ENCODE measurements around the gene NEGR1. TPM values are rescaled to one million over a fixed set of nuclear protein-coding genes. Genes with fewer than 3 reads are reported as not detected.

NEGR1 gene
- not detected for total RNA-seq

- H3K36me3 Mint-ChIP-seq = peaks cover 0 to 14% of the 10 kb centered on the region in 2 donors
- no peaks in the 10 kb centered on the region for H3K9me3 Mint-ChIP-seq
- DNase-seq (ENCODE audit: low spot score in 2 of 2) (peak in 1 of 2 donors; percentile 61), ATAC-seq (peak; percentile 45 to 53)
- H3K27ac Mint-ChIP-seq = no peak within 1 kb of the TSS
These were observed at the start of gene NEGR1 for GRCh38 chr1:72282271-72283021. TSS of gene NEGR1 (minus strand) at chr1:72282539.

- H3K9me3 Mint-ChIP-seq = no peaks in the 10 kb centered on the region
- ATAC-seq = no peak
- H3K36me3 Mint-ChIP-seq = no peaks in the 10 kb centered on the region
- no peak for DNase-seq (ENCODE audit: low spot score in 2 of 2)
- H3K27ac Mint-ChIP-seq = no peak overlapping the region
These were observed 44.2 kb upstream of the NEGR1 start for GRCh38 chr1:72326494-72326893.

GRCh38 chr1:72324451-72324850 is 42.1 kb upstream of the NEGR1 start:
- Mint-ChIP-seq H3K9me3 (no peaks in the 10 kb centered on the region), H3K36me3 (no peaks in the 10 kb centered on the region), H3K27ac (no peak overlapping the region)
- DNase-seq (ENCODE audit: low spot score in 2 of 2) (no peak), ATAC-seq (no peak)

DNA sequence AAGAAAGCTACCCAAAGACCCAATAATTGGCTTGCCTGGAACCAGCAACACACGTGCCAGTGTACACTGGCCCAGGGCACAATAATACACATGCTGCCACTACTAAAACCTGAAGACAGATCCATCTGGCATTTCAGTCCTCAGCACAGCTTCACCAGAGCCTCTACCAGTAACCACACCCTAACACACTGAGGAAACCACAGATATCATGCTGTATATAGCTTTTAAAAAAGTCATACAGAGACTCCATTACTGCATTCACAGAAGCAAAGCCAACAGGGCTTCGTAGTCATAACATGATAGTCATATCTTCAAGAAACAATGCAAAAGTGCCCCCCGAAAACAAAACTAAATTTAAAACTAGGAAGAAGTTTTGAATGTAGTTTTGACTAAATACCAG is 40.6 kb upstream of the NEGR1 start:
- Mint-ChIP-seq H3K9me3 (no peaks in the 10 kb centered on the region), H3K27ac (no peak overlapping the region), H3K36me3 (no peaks in the 10 kb centered on the region)
- no peak for DNase-seq (ENCODE audit: low spot score in 2 of 2)
- ATAC-seq = peak in 1 of 2 donors; percentile 46

DNA sequence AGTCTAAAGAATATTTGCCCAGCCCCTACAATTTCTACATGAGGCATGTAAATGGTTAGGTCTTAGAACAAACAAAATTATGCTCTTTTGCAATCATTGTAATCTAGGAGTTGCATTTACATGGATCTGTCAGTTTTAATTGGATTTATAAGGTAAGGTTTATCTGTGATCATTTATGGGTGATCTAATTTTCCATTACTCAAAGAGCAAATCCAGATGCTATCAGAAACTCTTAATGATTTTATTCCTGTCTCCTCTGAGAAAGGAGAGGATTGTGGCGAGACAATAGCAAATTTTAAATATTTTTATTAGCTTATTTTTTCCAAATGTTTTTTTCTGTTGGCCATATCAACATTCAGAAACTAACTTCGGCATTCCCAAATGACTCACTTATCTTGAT is 14.2 kb upstream of the NEGR1 start:
- Mint-ChIP-seq H3K9me3 (no peaks in the 10 kb centered on the region), H3K27ac (no peak overlapping the region)
- no peak for DNase-seq (ENCODE audit: low spot score in 2 of 2)

DNA sequence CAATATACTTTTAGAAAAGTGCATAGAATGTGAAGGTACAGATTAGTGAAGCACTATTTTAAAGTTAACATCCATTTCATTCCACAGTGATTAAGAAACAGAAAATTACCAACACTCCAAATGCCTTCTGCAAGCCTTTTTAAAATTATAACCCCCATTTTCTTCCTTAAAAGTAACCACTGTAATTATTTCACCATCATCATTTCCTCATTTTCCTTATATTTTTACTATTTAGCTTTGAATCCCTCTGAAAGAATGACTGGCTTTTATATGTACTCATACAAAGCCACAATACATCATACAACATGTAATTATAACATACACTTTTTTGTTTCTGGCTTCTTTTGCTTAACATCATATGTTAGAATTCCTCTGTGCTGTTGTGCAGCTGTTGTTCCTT is 6.5 kb upstream of the NEGR1 start:
- ATAC-seq (no peak), DNase-seq (ENCODE audit: low spot score in 2 of 2) (no peak)
- no peaks in the 10 kb centered on the region for H3K9me3 Mint-ChIP-seq
- no peaks in the 10 kb centered on the region for H3K36me3 Mint-ChIP-seq
- H3K27ac Mint-ChIP-seq = no peak overlapping the region

More for the DNA sequence above, 14.2 kb upstream of the NEGR1 start:
- no peaks in the 10 kb centered on the region for H3K36me3 Mint-ChIP-seq
- no peak for ATAC-seq

DNA sequence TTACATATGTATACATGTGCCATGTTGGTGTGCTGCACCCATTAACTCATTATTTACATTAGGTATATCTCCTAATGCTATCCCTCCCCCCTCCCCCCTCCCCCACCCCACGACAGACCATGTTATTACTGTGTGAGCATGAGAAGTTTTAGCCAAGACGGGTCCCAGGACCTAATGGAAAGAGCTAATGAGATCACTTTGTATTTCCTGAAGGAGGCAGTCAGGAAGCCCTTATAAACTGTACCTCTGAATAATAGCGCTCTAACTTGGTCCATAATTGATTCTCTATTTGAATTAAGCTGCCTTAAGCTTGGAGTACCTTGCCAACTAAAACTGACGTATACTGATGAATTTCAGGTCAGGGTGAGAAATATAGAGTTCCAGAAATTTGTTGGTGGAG is 4.1 kb upstream of the NEGR1 start:
- DNase-seq (ENCODE audit: low spot score in 2 of 2) = no peak
- Mint-ChIP-seq H3K9me3 (no peaks in the 10 kb centered on the region), H3K36me3 (peaks cover 0 to 8% of the 10 kb centered on the region in 2 donors), H3K27ac (no peak overlapping the region)
- ATAC-seq = no peak

- Mint-ChIP-seq H3K27ac (no peak overlapping the region), H3K36me3 (peaks cover 0 to 14% of the 10 kb centered on the region in 2 donors), H3K9me3 (no peaks in the 10 kb centered on the region)
- ATAC-seq = no peak
- DNase-seq (ENCODE audit: low spot score in 2 of 2) = no peak
These were observed 2.7 kb upstream of the NEGR1 start for GRCh38 chr1:72285074-72285425.

DNA sequence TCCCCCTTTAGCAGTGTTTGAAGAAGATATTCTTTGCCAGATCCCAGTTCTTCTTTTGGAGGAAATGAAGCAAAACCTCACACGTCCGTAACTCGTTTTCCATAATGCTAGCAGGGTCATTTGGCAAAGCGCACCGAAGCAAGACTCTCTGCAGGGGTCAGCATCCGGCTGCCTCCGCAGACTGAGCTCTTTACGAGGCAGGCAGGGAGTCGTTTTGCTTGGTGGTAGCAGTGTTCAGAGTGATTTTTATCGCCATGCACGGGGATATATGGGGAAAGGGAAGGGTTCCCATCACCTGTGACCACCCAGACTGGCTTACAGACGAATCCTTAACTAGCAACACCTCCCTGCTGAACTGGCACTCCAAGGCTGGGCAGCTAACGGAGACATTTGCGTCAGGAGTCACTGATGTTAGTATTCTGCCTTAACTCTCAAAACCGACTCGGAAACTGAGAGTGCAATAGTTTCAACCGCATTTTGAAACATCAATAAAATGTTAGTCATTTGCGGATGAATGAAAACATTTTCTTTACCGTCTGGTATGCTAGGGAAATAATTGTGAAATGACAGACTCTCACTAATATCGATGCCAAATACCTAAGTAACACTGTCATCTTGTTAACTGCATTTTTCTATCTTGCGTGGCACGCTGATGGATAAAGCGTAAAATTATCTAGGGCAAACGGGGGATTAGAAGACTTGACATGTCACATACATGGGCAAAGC is 2.2 kb upstream of the NEGR1 start:
- Mint-ChIP-seq H3K9me3 (no peaks in the 10 kb centered on the region), H3K36me3 (peaks cover 0 to 14% of the 10 kb centered on the region in 2 donors), H3K27ac (no peak overlapping the region)
- DNase-seq (ENCODE audit: low spot score in 2 of 2) (peak in 1 of 2 donors; percentile 32), ATAC-seq (peak; percentile 81 to 84)

- ATAC-seq (no peak), DNase-seq (ENCODE audit: low spot score in 2 of 2) (no peak)
- Mint-ChIP-seq H3K27ac (no peak overlapping the region), H3K9me3 (no peaks in the 10 kb centered on the region), H3K36me3 (peaks cover 0 to 14% of the 10 kb centered on the region in 2 donors)
These were observed 1.7 kb upstream of the NEGR1 start for GRCh38 chr1:72284084-72284347.

GRCh38 chr1:72283307-72284083 is 1.2 kb upstream of the NEGR1 start:
- Mint-ChIP-seq H3K27ac (no peak overlapping the region), H3K9me3 (no peaks in the 10 kb centered on the region), H3K36me3 (peaks cover 0 to 14% of the 10 kb centered on the region in 2 donors)
- DNase-seq (ENCODE audit: low spot score in 2 of 2) (peak in 1 of 2 donors; percentile 14), ATAC-seq (peak; percentile 14 to 30)

DNA sequence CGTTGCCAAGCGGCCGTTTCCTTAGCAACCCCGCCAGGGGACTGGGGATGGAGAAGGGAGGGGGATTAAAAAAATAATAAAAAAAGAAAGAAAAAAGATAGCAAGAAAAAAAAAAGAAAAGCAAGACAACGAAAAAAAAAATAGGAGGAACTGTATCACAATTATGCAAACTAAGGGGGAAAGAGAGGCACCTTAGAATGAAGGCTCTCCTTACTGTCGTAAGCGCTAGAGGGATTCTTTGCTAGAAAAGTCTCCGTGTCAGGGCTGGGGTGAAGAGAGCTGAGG is 625 bp upstream of the NEGR1 start:
- Mint-ChIP-seq H3K36me3 (peaks cover 0 to 14% of the 10 kb centered on the region in 2 donors), H3K27ac (no peak overlapping the region), H3K9me3 (no peaks in the 10 kb centered on the region)
- DNase-seq (ENCODE audit: low spot score in 2 of 2) (no peak), ATAC-seq (no peak)

GRCh38 chr1:72281637-72282270 is 585 bp downstream of the NEGR1 start:
- ATAC-seq (no peak), DNase-seq (ENCODE audit: low spot score in 2 of 2) (no peak)
- Mint-ChIP-seq H3K36me3 (peaks cover 0 to 14% of the 10 kb centered on the region in 2 donors), H3K9me3 (no peaks in the 10 kb centered on the region), H3K27ac (no peak overlapping the region)

DNA sequence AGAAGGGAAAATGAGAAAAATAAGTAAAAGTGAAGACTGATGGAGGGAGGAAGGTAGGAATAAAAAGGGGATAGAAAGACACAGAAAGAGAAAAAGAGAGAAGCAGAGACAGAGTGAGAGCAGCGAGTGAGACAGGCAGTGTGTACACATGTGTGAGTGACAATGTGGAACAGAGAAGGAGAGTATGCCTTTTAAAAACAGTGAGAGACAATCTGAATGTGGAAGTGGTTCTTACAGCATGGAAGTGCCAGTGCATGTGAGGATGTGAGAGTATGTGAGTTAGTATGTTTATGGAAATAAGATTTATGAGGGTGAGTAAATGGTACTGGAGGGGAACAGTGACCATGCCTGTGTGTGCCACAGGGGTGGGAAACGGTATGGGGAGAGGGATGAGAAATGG is 1.2 kb downstream of the NEGR1 start:
- no peak overlapping the region for H3K27ac Mint-ChIP-seq
- DNase-seq (ENCODE audit: low spot score in 2 of 2) = no peak
- H3K9me3 Mint-ChIP-seq = no peaks in the 10 kb centered on the region
- no peak for ATAC-seq
- H3K36me3 Mint-ChIP-seq = peaks cover 0 to 14% of the 10 kb centered on the region in 2 donors

DNA sequence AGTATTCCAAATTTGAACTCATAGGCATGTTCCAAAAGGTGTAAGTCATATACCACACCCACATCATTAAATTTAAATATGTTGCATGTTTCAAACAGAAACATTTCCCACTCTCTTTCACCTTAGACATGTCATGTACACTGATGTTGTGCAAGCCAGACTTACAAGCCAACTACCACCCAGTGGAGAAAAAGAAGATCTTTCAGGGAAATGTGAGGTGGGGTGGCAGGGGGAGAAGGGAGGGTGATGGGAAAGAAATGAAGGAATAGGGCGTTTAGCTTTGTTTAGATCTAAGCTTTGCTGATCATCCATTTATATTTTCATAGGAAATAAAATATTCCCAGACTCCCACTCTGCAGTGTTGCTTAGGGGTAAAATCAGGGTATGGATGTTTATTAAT is 1.6 kb downstream of the NEGR1 start:
- no peak for DNase-seq (ENCODE audit: low spot score in 2 of 2)
- Mint-ChIP-seq H3K9me3 (no peaks in the 10 kb centered on the region), H3K27ac (no peak overlapping the region), H3K36me3 (peaks cover 0 to 14% of the 10 kb centered on the region in 2 donors)
- no peak for ATAC-seq

GRCh38 chr1:72280131-72280530 is 2.2 kb downstream of the NEGR1 start:
- Mint-ChIP-seq H3K36me3 (peaks cover 0 to 14% of the 10 kb centered on the region in 2 donors), H3K9me3 (no peaks in the 10 kb centered on the region), H3K27ac (no peak overlapping the region)
- DNase-seq (ENCODE audit: low spot score in 2 of 2) (no peak), ATAC-seq (no peak)

GRCh38 chr1:72278461-72278860 is 3.9 kb downstream of the NEGR1 start:
- DNase-seq (ENCODE audit: low spot score in 2 of 2) = no peak
- Mint-ChIP-seq H3K36me3 (peaks cover 0 to 18% of the 10 kb centered on the region in 2 donors), H3K27ac (no peak overlapping the region), H3K9me3 (no peaks in the 10 kb centered on the region)
- no peak for ATAC-seq
